Measurements from ENCODE around the gene TSEN15.

TSEN15 gene

DNA sequence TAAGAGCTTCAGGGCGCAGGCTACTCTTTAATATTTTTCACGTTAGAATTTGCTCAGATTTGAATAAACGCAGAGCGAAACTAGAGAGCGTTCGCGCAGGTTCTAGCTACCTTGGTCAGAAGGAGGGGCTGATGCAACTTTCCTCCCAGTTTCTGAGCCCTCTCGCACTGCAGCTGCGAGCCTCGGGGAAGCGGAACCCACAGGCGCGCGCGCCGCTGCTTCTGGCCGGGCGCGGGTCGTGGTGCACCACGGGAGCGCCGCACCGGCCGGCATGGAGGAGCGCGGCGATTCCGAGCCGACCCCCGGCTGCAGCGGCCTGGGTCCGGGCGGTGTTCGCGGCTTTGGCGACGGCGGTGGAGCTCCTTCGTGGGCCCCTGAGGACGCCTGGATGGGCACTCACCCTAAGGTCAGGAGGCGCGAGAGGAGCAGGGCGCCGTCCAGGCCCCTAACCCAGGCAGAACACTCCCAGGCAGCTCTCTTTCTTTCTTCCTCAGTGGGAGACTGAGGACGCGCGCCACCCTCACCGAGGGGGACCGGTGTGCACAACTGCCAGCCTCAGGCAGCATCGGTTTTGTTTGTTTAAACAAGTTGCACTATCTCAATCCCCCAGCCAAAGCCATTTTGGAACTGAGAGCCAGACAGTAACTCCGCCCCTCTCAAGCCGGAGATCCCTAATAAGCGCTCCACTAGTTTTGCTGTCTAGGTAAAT is at the start of gene TSEN15:
Gene TSEN15, plus strand, starts transcription at position 246 of the 709 bp plus-strand sequence. Its CDS starts 26 bp downstream, at position 272.
- TF ChIP-seq ZFX (IDR thresholded peaks at IDR 0.05; ENCODE audit: borderline replicate concordance), result no peak
- TF ChIP-seq, protein P1, sequence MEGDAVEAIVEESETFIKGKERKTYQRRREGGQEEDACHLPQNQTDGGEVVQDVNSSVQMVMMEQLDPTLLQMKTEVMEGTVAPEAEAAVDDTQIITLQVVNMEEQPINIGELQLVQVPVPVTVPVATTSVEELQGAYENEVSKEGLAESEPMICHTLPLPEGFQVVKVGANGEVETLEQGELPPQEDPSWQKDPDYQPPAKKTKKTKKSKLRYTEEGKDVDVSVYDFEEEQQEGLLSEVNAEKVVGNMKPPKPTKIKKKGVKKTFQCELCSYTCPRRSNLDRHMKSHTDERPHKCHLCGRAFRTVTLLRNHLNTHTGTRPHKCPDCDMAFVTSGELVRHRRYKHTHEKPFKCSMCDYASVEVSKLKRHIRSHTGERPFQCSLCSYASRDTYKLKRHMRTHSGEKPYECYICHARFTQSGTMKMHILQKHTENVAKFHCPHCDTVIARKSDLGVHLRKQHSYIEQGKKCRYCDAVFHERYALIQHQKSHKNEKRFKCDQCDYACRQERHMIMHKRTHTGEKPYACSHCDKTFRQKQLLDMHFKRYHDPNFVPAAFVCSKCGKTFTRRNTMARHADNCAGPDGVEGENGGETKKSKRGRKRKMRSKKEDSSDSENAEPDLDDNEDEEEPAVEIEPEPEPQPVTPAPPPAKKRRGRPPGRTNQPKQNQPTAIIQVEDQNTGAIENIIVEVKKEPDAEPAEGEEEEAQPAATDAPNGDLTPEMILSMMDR (IDR thresholded peaks at IDR 0.05), result peak; percentile 15; the same call in 1 of the 2 replicates
- peak within 1 kb of the TSS; percentile 85 for H3K27ac ChIP-seq

DNA sequence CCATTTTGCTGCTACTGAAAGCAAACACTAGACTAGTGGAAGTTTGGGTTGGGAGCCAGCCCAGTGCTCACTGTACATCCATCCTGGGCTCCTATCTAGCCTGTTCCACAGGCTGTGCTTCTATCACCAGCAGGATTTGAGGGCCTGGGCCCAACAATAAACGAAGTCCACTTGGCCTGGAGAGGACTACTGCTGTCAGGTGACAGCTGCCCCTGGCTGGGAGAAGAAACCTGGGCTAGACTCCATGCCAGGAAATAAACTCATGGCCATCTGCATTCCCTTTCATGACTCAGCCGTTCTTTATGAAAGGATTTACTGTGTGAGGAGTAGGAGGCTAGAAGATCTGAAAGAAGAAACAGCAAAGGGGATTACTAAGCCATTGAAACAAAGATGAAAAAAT is 49.5 kb upstream of the TSEN15 start:
- no peak for TF ChIP-seq ZFX (IDR thresholded peaks at IDR 0.05; ENCODE audit: borderline replicate concordance)
- TF ChIP-seq, protein P1 (IDR thresholded peaks at IDR 0.05), result no peak
- H3K27ac ChIP-seq, result no peak overlapping the region

- no peak overlapping the region for H3K27ac ChIP-seq
- TF ChIP-seq, protein P1 (IDR thresholded peaks at IDR 0.05), result no peak
- TF ChIP-seq ZFX (IDR thresholded peaks at IDR 0.05; ENCODE audit: borderline replicate concordance), result no peak
Measured at GRCh38 chr1:184004935-184005334, 46.6 kb upstream of the TSEN15 start.

DNA sequence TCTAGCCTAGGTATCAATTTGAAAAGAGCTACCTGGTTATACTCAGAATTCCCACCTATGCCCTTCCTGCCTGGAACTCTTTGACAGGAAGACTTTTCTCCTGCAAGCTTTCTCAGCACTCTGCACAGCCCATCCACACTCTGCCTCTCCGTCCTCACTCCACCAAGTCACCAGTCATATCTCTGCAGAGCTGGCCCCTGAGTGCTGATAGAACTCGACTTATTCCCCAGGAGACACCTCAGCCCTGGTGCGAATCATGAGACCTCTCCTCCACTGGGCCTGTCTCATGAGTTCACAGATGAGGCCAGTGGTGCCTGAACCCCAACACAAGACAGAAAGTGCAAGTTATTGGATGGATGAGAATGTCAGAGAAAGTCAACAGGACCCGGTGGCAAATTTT is 46.0 kb upstream of the TSEN15 start:
- TF ChIP-seq, protein P1 (IDR thresholded peaks at IDR 0.05), result no peak
- TF ChIP-seq ZFX (IDR thresholded peaks at IDR 0.05; ENCODE audit: borderline replicate concordance), result no peak
- no peak overlapping the region for H3K27ac ChIP-seq

- TF ChIP-seq, protein P1 (IDR thresholded peaks at IDR 0.05), result no peak
- TF ChIP-seq ZFX (IDR thresholded peaks at IDR 0.05; ENCODE audit: borderline replicate concordance), result no peak
- no peak overlapping the region for H3K27ac ChIP-seq
Measured at GRCh38 chr1:184010788-184011187, 40.7 kb upstream of the TSEN15 start.

GRCh38 chr1:184012187-184012586 is 39.3 kb upstream of the TSEN15 start:
- H3K27ac ChIP-seq, result no peak overlapping the region
- TF ChIP-seq, protein P1 (IDR thresholded peaks at IDR 0.05), result no peak
- no peak for TF ChIP-seq ZFX (IDR thresholded peaks at IDR 0.05; ENCODE audit: borderline replicate concordance)

- TF ChIP-seq, protein P1 (IDR thresholded peaks at IDR 0.05), result no peak
- no peak for TF ChIP-seq ZFX (IDR thresholded peaks at IDR 0.05; ENCODE audit: borderline replicate concordance)
Measured at GRCh38 chr1:184014271-184014670, 37.3 kb upstream of the TSEN15 start.

More at GRCh38 chr1:184014271-184014670, 37.3 kb upstream of the TSEN15 start:
- no peak overlapping the region for H3K27ac ChIP-seq

Measured in 22Rv1 (cell line).